Measurements from ENCODE around the gene DUOX1. TPM values are rescaled to one million over a fixed set of nuclear protein-coding genes. Genes with fewer than 3 reads are reported as not detected.

DUOX1 gene
- total and polyA plus RNA-seq, 2 of the 13 experiments (the other 11 are each of a cell fraction or from before 2014, with no cell fraction given): 0.03 TPM; not detected in 1

- TF ChIP-seq, protein P1, sequence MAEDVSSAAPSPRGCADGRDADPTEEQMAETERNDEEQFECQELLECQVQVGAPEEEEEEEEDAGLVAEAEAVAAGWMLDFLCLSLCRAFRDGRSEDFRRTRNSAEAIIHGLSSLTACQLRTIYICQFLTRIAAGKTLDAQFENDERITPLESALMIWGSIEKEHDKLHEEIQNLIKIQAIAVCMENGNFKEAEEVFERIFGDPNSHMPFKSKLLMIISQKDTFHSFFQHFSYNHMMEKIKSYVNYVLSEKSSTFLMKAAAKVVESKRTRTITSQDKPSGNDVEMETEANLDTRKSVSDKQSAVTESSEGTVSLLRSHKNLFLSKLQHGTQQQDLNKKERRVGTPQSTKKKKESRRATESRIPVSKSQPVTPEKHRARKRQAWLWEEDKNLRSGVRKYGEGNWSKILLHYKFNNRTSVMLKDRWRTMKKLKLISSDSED (CRISPR knock-in tag; IDR thresholded peaks at IDR 0.05): no peak
- TF ChIP-seq, protein P2, sequence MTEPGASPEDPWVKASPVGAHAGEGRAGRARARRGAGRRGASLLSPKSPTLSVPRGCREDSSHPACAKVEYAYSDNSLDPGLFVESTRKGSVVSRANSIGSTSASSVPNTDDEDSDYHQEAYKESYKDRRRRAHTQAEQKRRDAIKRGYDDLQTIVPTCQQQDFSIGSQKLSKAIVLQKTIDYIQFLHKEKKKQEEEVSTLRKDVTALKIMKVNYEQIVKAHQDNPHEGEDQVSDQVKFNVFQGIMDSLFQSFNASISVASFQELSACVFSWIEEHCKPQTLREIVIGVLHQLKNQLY (CRISPR knock-in tag; IDR thresholded peaks at IDR 0.05): no peak
- no peak for TF ChIP-seq TBP (CRISPR knock-in tag; IDR thresholded peaks at IDR 0.05)
- TF ChIP-seq TEAD3 (CRISPR knock-in tag; optimal IDR thresholded peaks at IDR 0.05; ENCODE audit: borderline replicate concordance): peak; percentile 50
- TF ChIP-seq TBL1XR1 (IDR thresholded peaks at IDR 0.05; ENCODE audit: borderline replicate concordance, low read length, partially characterized antibody): no peak
- TF ChIP-seq HNRNPL (IDR thresholded peaks at IDR 0.05; ENCODE audit: low read depth, low read length): 0 out of 2 replicates have a peak, but pooled peaks have one; percentile 55
Observed at GRCh38 chr15:45180648-45181436, 51.0 kb downstream of the DUOX1 start (continued).

DNA sequence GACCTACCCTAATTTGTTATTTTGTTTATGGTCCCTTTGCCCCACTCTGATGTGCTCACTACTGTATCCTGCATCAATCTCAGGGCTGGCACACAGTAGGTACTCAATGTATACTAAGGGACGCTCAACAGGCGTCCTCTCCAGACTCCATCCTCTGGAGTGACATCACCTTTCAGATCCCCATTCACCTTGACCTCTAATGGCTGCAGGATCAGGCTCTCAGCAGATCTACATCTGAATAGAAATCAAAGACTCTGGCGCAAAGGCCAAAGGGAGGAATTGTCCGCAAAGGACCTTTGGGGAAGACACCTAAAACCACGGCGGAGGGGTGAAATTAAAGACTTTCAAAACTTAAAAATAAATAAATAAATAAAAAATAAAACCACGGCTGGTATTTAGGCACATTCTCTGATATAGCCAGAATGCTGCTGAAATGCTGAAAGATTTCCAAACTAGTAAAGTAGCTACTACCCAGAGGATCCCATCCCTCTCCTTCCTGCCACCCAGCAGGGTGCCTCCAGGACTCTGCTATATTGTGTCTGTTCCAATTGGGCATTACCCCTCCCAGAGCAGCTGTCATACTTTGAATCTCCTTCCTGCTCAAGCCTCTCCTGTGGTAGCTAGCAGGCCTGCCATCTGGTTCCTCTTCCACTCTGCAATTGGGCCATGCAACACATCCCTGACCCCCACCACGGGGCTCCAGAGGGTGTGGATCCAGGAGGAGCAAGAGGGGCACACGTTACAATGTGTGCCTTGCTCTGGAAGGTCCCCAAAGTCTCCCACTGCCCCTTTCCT lies 51.9 kb downstream of the DUOX1 start:
- ChIA-PET CTCF (ENCODE audit: low intra/inter-chr PET ratio, low total read pairs) (no interaction called here), POLR2A (interaction anchor here (0.6 to 1.3 kb wide), 4 partner anchors 13 to 293 kb away, joined by 3 read pairs; no protein-coding TSS in a partner anchor)
- no peak overlapping the region for H2AFZ ChIP-seq (ENCODE audit: low read length)
- WGBS (ENCODE audit: low lambda C conversion rate): 89% methylated on average over 9 of the region's 9 CpGs
- H3K9me3 ChIP-seq (ENCODE audit: low read length): no peaks in the 10 kb centered on the region
- ATAC-seq (no peak), FAIRE-seq (no peak), DNase-seq (ENCODE audit: low spot score) (no peak)
- H3K36me3 ChIP-seq (replicated peaks in 1 of 2; ENCODE audit: control insufficient read depth in 1 of 2, insufficient read depth in 2 of 2, low read length in 2 of 2): peaks cover 7 to 22% of the 10 kb centered on the region in 2 experiments
- H3K27me3 ChIP-seq (ENCODE audit: control insufficient read depth in 1 of 2, insufficient read depth in 2 of 2, low read length in 2 of 2): no peaks in the 10 kb centered on the region
- H4K20me1 ChIP-seq (ENCODE audit: insufficient read depth, low read length): peaks cover 31% of the 10 kb centered on the region
- H3K4me2 ChIP-seq (ENCODE audit: low read depth, low read length): no peak overlapping the region
- in situ Hi-C loops (cut with HindIII; ENCODE audit: extremely low pct_ligation_motif_present, low pct_unique_long_range_greater_than_20kb) (no loop called here), intact Hi-C loops (cut with micrococcal nuclease; ENCODE audit: unreplicated experiment) (no loop called here)
- H3K79me2 ChIP-seq (ENCODE audit: insufficient read depth, low read length): peaks cover 68% of the 10 kb centered on the region
- no TSS peak for BruUV-seq (replicated peaks)
- no peak overlapping the region for H3K9ac ChIP-seq (ENCODE audit: insufficient read depth, low read depth, low read length)
- H3K4me1 ChIP-seq (ENCODE audit: insufficient read depth, low read length): peaks cover 61% of the 10 kb centered on the region
- H3K4me3 ChIP-seq (replicated peaks in 1 of 3; ENCODE audit: insufficient read depth in 1 of 3, low read depth in 2 of 3, low read length in 3 of 3): no peak overlapping the region
- H3K27ac ChIP-seq (ENCODE audit: extremely low read length, insufficient read depth, low read length): no peak overlapping the region
- no peak for TF ChIP-seq KIAA2018 (CRISPR knock-in tag; IDR thresholded peaks at IDR 0.05; ENCODE audit: borderline replicate concordance)
